Measurements from ENCODE around the gene PEDS1.
A peak's percentile ranks its signal among the peaks of the same experiment; 100 is the strongest.

DNA sequence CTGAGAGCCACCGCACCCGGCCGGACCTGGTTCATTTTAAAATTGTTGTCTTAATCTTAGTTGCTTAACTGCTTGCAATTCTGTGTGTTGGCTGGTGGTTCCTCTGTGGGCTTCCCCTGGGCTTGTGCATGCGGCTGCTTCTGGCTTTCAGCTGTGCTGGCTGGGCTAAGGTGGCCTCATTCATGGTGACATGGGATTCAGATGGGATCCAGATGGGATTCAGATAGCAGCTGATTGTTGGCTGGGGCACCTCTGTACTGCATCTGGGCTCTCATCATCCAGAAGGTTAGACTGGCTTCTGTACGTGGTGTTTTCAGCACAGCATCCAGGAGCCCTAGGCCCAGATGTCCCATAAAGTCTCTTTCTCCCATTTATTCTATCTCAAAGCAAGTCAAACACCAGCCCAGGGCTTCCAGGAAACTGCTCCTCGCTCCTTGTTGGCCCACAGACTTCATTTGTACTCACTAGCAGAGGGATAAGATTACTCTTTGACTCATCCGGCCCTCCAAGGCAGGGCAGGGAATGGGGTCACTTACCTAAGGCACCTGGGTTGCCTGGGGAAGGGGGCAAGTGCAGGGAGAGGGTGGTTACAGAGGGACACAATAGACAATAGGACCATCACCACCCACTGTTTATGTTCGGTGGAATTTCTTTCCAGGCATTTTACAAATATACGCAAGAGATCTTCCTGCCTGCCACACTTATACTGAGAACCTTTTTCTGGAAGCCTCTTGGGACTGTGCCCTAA lies 10.2 kb upstream of the PEDS1 start:
- TF ChIP-seq, protein P1, sequence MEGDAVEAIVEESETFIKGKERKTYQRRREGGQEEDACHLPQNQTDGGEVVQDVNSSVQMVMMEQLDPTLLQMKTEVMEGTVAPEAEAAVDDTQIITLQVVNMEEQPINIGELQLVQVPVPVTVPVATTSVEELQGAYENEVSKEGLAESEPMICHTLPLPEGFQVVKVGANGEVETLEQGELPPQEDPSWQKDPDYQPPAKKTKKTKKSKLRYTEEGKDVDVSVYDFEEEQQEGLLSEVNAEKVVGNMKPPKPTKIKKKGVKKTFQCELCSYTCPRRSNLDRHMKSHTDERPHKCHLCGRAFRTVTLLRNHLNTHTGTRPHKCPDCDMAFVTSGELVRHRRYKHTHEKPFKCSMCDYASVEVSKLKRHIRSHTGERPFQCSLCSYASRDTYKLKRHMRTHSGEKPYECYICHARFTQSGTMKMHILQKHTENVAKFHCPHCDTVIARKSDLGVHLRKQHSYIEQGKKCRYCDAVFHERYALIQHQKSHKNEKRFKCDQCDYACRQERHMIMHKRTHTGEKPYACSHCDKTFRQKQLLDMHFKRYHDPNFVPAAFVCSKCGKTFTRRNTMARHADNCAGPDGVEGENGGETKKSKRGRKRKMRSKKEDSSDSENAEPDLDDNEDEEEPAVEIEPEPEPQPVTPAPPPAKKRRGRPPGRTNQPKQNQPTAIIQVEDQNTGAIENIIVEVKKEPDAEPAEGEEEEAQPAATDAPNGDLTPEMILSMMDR (IDR thresholded peaks at IDR 0.05) = no peak
- TF ChIP-seq POLR2AphosphoS5 (IDR thresholded peaks at IDR 0.05; ENCODE audit: insufficient read depth in 1 of 2, low read depth in 1 of 2) (peak in 1 of 2 donors; percentile 70), POLR2A (IDR thresholded peaks at IDR 0.05) (no peak)

Measured in vagina (tissue), 2 donors.